Measurements from ENCODE around the gene CD69.
A peak's percentile ranks its signal among the peaks of the same experiment; 100 is the strongest.

The CD69 gene

GRCh38 chr12:9779209-9779608, 18.5 kb upstream of the CD69 start:
- DNase-seq = no peak

DNA sequence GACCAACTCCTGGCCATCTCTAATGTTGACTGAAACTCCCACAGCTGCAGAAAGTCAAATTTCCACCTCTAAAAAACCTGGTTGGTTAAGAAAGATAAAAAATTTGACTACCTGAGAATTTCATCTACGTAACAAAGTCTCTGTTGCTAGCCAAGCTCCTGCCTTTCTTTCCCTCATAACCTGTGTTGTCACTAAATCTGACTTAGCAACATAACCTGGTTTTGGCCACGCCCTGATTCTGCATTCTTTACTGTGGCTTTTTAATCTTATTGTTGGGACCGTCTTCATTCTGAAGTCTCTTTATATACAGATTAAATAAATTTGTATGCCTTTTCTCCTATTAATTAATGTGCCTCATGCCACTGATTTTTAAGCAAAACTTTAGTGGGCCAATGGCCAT, 16.1 kb upstream of the CD69 start:
- no peak for DNase-seq

- DNase-seq = no peak
Measured at GRCh38 chr12:9773216-9773877, 12.6 kb upstream of the CD69 start.

- DNase-seq = no peak
Measured at GRCh38 chr12:9763025-9763424, 2.3 kb upstream of the CD69 start.

DNA sequence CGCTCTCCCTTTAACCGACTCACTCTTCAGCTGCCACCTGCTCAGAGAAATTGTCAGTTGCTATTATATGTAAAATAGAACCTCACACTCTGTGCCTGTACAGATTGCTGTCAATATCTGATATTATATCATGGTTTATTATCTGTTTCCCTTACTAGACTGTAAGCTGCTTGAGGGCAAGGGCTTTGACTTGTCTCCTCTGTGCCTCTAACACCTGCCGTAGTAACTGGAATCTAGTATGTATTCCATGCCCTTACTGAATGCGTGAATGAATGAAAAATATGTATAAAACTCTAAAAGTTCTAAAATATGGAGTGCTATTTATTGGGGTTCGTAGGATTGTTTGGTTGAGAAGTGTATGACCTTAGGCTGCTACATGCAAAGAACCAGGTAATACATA, 1.7 kb upstream of the CD69 start:
- no peak for DNase-seq

DNA sequence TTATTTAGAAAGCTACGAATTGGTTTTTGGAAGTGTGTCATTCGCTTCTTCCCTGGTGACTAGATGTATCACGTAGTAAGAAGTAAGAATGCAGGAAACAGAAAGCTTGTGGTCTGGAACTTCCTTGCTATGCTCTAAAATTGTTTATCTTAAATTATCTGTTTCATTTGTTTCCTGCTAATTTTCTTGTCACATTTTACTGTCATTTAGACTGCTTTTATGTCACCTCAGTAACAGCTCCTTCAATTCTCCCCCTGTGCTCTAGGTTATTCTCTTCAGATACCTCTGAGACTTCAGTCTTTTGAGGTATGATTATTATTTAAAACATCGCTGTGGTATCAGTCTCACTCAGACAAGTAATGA, 699 bp upstream of the CD69 start:
- no peak for DNase-seq

DNA sequence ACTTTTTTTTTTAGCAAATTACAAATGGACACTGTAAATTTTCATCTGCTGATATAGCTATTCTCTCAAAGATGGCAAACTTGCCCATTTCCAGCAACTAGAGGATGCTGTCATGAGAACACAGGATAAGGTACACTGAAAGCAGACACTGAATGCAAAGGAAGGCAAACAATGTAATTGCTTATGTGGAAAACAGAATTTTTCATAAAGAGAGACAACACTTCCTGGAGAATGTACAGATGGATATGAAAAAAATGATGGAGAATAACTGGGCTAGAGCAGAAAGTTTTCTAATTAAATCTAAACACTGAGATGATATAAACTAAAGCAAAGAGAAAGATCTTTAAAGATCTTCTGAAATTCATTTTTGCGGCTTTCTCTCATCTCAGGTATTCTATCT, 581 bp downstream of the CD69 start:
- DNase-seq = no peak

DNA sequence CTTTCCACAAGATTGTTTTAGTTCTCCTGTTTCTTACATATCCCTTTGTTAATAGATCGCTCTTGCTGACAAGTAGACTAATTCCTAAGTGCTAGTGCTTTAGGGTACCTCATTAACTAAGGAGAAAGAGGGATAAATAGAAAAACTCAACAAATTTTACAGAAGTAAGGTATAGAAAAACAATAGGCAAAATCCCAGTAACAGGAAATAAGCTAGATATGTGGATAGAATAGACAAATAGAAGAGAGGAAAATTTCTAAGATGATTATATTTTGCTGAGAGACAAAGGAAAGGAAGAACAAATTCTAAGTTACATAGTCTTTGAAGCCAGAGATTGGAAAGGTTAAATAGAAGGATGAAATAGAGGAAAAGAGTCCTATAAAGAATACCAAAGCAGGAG, 1.0 kb downstream of the CD69 start:
- DNase-seq = no peak

DNA sequence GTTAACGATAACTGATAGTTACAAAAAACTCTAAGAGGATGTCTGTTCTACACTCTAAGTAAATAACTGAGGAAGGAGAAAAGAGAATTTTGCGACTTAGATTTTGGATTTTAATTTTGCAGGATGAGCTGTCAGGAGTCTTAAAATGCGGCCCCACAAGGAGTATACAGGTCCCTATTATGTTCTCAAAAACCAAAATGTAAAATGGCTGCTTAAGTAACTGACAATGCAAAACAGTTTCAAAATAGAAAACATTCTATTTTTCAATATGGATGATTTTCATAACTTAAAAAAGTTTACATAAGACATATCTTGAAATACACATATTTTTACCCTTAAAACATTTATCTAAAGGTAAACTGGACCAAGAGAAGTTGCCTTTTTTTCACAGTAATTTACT, 2.6 kb downstream of the CD69 start:
- DNase-seq = no peak

- DNase-seq = no peak
Measured at GRCh38 chr12:9757433-9758025, 3.2 kb downstream of the CD69 start.

DNA sequence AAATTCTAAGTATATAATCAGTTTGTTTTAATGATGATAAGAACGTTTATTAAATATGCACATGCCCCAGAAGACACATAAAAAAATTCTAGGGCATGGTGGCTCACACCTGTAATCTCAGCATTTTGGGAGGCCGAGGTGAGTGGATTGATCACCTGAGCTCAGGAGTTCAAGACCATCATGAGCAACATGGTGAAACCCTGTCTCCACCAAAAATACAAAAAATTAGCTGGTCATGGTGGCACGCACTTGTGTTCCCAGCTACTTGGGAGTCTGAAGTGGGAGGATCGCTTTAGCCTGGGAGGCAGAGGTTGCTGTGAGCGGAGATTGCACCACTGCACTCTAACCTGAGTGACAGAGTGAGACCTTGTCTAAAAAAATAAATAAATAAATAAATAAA, 4.0 kb downstream of the CD69 start:
- DNase-seq = no peak

DNA sequence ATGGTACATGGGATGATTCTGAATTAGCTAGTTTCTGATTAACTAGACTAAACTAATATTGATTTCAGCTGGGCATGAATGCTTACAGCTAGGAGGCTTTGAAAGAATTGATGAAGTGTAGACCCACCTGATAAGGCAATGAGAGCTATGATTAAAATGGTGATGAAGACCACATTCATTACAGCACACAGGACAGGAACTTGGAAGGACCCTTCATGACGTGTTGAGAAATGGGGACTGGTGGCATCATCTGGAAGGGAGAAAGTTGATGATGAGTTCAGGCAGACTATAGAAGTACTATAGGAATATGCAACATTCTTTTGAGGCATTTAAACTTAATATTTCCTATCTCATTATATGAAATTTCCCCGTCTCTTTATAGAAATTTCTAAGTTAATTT, 4.5 kb downstream of the CD69 start:
- no peak for DNase-seq

GRCh38 chr12:9755567-9755966, 5.1 kb downstream of the CD69 start:
- no peak for DNase-seq

GRCh38 chr12:9755035-9755434, 5.7 kb downstream of the CD69 start:
- DNase-seq = no peak

GRCh38 chr12:9754099-9754927, 6.4 kb downstream of the CD69 start:
- no peak for DNase-seq

- no peak for DNase-seq
Measured at GRCh38 chr12:9753498-9753897, 7.2 kb downstream of the CD69 start.

- DNase-seq = no peak
Measured at GRCh38 chr12:9753073-9753472, 7.6 kb downstream of the CD69 start.

DNA sequence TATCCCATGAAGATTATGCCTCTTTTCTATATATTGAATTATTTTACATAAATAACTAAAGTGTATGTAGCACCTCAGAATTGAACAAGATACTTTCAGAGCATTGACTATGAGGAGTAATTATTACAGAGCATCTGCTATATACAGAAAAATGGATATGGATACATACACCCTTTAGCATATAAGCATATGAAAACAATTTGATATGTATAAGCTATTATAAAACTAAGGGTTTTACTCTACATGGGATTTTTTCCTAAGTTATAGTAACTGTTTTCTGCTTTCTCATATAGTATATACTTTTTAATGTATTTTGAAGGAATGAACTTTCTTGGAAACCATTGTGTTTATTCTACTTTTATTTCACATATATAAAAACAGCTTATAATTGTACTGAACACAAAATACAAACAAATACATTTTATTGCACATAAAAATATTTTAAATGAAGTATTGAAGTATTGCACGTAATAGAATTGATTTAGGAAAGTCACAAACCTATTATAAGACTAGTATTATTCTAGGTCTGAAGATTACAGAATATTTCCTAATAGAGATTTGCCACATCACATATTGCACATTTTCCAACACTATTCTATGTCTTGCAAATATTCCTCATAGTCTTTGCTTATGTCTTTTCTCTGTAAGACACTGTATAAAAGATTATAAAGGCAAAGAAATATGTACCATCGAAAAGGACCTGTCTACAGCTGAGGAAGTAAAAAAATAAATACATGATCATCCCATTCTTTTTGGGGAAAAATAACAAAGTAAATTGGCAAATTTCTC, 8.4 kb downstream of the CD69 start:
- DNase-seq = no peak

DNA sequence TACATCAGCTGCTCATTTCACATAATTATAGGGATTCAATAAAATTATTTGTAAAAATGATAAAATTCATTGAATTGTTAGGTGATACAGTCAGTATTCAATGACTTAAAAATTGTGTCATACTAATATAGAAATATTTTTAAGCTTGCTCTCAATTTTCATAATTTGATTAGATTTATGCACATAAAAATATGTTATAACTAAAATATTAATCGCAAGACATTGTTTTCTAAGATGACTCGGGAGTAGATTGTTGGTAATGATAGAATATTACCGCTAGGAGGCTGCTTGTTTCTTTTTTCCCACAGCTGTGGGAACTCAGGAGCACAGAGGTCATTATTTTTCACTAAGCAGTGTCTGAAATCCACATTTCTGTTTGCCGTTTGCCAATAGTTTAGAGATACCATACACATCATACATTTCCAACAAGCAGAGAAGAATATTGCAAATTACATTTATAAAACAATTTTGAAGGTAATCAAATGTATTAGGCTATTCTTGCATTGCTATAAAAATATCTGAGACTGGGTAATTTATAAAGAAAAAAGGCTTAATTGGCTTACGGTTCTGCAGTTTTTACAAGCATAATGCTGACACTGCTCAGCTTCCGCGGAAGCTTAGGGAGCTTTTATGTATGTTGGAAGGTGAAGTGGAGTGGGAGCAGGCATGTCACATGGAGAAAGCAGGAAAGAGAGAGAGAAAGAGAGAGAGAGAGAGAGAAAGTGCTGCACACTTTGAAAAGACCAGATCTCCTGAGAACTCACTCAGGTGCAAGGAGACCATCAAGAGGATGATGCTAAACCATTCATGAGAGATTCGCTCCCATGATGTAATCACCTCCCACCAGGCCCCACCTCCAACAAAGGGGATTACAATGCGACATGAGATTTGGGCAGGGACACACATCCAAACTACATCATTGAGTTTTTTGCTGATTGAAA, 9.2 kb downstream of the CD69 start:
- peak; percentile 46 for DNase-seq

DNA sequence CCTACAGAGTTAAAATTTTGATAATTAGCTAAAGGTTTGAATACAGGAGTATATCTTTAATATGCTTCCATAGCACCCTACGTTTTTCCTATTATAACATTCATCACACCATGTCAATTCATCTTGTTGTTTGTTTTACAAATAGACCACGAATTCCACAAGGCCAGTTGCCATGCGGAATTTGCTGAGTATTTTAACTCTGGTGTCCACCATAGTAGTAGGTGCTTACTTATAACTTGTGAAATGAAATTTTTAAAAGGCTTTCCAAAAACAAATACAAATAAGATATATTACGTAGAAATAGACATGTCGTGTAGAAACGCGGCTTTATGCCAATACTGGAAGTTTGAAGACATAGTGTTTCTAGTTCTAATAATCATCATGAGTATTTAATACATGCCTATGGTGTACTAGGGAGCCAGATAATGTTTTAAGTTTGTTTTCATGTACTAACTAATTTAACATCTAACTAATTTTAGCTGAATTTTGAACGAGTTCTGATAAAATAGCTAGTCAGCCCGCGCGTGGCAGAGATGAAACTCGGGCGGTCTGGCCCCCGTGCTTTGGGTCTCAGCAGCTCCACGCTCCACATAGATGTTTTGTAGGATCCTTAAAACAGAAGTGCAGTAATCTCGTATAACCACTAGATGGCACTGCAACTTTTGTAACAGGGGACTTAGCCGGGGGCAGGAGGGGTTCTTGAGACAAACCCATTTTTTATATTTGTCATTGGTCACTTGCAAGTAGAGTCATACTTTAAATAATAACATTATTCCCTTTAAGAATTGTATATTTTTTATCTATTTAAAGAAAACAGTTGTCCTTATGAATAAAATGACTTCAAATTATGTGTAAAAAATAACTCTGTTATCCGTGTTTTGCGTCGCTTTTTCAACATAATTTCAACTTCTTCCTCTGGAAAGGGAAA, 10.2 kb downstream of the CD69 start:
- peak; percentile 85 for DNase-seq

GRCh38 chr12:9749640-9750039, 11.1 kb downstream of the CD69 start:
- DNase-seq = no peak
